Right ventricle myocardium inferior (tissue), 1 donor: ENCODE data around the gene KDM8. TPM values are rescaled to one million over a fixed set of nuclear protein-coding genes. Genes with fewer than 3 reads are reported as not detected.
"Not testable (repeated sequence)": the region's sequence is repeated elsewhere in the genome, so short reads cannot be mapped to it uniquely, and the experiment has no call there.

Source experiments
- ATAC-seq: fragments of 200-7000 bp; cut with Tn5 transposase; one replicate; pipeline ENCODE4 v1.9.1; 2020; ENCODE audit warnings: mild to moderate bottlenecking, moderate library complexity
- DNase-seq: peaks from one replicate; pipeline ENCODE4 v3.0.0; 2021; ENCODE audit errors: missing footprints
- intact Hi-C: fragments of 100-400 bp; cut with DNase I; formaldehyde crosslinking; loops from one replicate; pipeline ENCODE4 v1.11.0; 2022
- total RNA-seq: library from RNA; stranded (reverse); fragmentation: NEBNext Ultra II Directional; extraction: Animal tissue kit (Norgen Biotek cat#: 25700); gene quantifications from one replicate; pipeline ENCODE4 v1.2.1, GENCODE V29; 2021
- donor health status: DM: no; HTN: yes; CAD: no; lungs with severe emphysema.

KDM8 gene
- total RNA-seq, 1 donor from 2014 or later: 3.5 TPM

GRCh38 chr16:27247076-27247475, 43.8 kb downstream of the KDM8 start:
- intact Hi-C loops, ATAC-seq, DNase-seq: not testable (repeated sequence)

- no peak for DNase-seq
- ATAC-seq: no peak
- intact Hi-C loops: no loop called here
These were observed 44.7 kb downstream of the KDM8 start for GRCh38 chr16:27248036-27248435.

DNA sequence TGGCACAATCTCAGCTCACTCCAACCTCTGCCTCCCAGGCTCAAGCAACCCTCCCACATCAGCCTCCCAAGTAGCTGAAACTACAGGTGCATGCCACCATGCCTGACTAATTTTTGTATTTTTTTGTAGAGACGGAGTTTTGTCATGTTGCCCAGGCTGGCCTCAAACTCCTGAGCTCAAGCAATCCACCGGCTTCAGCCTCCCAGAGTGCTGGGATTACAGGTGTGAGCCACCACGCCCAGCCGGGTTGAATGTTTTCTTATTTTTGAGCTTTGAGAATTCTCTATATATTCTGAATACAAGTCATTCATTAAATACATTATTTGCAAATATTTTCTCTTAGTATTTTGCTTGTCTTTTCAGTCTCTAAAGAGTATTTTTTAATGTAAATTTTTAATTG, 45.6 kb downstream of the KDM8 start:
- DNase-seq, ATAC-seq, intact Hi-C loops: not testable (repeated sequence)

GRCh38 chr16:27251541-27252205, 48.3 kb downstream of the KDM8 start:
- no peak for DNase-seq
- intact Hi-C loops: no loop called here
- ATAC-seq: no peak

DNA sequence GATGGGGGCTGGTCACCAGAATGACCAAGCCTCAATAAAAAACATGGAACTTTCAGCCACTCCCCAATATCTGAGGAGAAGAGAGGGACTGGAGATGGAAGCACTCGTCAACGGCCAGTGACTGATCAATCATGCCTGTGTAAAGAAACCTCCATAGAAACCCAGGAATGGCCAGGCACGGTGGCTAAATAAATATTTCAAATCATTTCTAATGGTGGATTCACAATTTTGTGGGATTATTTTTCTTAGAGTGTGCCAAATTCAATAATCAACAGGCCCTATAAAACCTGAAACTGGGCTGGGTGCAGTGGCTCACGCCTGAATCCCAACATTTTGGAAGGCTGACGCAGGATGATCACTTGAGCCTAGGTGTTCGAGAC, 48.9 kb downstream of the KDM8 start:
- ATAC-seq (no peak), DNase-seq (no peak)
- intact Hi-C loops: no loop called here

- intact Hi-C loops: no loop called here
- DNase-seq (no peak), ATAC-seq (peak; percentile 23)
These were observed 50.2 kb downstream of the KDM8 start for GRCh38 chr16:27253526-27253930.

DNA sequence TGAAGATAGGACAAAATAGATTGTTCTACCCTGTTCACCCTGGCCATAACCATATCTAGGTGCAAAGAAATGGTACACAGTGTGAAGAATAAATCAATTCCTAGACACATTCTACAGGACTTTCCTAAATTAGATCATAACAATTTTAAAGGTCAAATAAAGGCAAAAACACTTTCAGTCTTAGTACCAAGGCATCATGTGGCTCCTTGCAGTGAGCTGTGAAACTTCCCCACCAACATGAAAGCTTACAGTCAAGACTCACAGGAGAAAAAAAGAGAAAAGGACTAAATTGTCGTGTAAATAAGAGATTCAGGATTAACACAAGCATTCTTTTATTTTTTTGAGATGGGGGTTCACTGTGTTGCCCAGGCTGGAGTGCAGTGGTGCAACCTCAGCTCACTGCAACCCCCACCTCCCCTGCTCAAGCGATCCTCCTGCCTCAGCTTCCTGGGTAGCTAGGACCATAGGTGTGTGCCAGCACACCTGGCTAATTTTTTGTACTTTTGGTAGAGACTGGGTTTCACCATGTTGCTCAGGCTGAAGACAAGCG, 51.0 kb downstream of the KDM8 start:
- intact Hi-C loops: no loop called here
- DNase-seq: no peak
- no peak for ATAC-seq

DNA sequence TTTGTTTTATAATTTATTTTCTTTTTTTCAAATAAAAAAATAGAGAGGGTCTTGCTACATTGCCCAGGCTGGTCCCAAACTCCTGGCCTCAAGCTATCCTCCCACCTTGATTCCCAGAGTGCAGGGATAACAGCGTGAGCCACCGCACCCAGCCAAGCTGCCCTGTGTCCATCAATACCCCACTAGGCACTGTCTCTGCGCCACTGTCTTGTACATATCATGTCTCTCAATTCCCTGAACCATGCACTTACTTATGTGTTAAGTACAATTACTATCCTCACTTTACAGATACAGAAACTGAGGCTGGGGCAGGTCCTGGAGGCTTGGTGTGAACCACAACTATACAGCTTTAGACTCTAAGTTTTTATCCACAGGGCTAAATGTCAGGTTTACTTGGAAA, 53.5 kb downstream of the KDM8 start:
- intact Hi-C loops: no loop called here
- no peak for ATAC-seq
- no peak for DNase-seq

DNA sequence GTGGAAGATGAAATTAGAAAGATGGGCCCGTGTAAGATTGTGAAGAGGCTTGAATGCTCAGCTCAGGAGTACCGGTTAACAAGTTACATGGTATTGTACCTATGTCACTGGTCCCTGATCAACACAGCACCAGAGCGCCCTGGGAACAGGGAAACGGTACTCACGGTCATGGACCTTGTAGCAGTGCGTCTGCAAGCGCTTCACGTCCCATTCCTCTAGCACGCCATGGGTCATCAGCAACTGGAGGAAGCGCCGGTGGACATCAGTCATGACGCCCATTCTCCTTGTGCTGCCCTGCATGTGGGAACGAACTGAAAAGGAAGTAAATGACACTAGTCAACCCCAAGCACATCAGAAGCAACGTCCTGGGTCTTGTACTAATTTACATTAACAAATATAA, 53.9 kb downstream of the KDM8 start:
- intact Hi-C loops: no loop called here
- DNase-seq (no peak), ATAC-seq (no peak)

DNA sequence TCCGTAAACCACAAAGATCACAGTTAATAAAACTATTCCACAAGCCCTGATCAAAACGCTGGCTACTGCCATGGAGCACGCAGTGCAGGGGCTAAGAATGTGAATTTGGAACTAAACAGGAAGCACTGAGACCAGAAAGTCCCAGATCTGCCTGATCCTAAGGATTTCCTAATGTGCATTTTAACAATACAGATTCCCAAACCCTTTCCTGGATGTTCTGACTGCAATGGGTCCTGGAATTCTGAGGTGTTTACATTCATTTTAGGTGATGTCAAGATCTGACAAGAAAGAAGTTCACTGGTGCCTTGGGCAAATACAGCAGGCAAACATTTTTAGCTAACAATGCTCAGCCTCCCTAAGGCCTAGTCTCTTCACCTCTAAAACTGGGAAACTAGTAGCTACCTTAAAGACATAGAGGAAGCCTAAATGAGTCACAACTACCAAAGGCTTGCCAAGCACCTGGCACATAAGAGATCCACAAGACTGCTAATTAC, 55.0 kb downstream of the KDM8 start:
- no peak for DNase-seq
- intact Hi-C loops: no loop called here
- ATAC-seq: no peak

DNA sequence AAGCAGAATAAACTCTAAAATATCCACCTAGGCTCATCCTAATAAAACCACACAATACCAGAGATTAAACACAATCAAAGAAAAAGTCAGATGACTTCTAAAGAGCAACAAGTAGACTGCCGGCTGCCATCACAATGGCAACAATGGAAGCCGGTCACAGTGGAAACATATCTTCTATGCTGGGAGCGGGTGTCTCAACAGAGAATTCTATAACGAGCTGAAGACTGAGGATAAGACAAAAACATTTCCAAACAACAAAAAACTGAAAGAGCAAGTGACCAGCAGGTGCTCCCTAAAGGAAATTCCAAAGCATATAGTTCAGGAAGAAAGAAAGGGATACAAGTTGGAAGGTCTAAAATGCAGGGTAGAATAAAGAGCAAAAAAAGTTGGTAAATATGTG, 56.4 kb downstream of the KDM8 start:
- no peak for DNase-seq
- no peak for ATAC-seq
- intact Hi-C loops: no loop called here

DNA sequence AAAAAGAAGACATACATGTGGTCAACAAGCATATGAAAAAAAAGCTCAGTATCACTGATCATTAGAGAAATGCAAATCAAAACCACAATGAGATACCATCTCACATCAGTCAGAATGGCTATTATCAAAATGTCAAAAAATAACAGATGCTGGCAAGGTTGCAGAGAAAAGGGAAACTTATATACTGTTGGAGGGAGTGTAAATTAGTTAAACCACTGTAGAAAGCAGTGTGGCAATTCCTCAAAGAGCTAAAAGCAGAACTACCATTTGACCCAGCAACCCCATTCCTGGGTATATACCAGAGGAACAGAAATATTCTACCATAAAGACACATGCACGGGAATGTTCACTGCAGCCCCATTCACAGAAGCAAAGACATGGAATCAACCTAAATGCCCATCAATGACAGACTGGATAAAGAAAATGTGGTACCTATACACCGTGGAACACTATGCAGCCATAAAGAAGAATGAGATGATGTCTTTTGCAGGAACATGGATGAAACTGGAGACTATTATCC, 59.6 kb downstream of the KDM8 start:
- ATAC-seq, intact Hi-C loops, DNase-seq: not testable (repeated sequence)

DNA sequence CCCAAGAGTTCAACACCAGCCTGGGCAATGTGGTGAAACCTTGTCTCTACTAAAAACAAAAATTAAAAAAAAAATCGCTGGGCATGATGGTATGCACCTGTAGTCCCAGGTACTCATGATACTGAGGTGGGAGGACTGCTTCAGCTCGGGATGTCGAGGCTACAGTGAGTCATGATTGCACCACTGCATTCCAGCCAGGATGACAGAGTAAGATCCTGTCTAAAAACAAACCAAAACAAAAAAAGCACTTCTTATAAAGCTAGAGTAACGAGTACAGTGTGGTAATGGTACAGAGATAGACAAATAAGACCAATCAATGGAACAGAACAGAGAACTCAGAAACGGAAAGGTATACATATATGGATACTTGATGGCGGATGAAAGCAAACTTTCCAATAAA, 60.8 kb downstream of the KDM8 start:
- ATAC-seq (no peak), DNase-seq (no peak)
- intact Hi-C loops: no loop called here

GRCh38 chr16:27265982-27266381, 62.7 kb downstream of the KDM8 start:
- intact Hi-C loops: loop anchor here (5.0 kb wide), 2 partner anchors 51 to 64 kb away; partner anchors contain the start of gene KDM8
- DNase-seq: no peak
- ATAC-seq: no peak

DNA sequence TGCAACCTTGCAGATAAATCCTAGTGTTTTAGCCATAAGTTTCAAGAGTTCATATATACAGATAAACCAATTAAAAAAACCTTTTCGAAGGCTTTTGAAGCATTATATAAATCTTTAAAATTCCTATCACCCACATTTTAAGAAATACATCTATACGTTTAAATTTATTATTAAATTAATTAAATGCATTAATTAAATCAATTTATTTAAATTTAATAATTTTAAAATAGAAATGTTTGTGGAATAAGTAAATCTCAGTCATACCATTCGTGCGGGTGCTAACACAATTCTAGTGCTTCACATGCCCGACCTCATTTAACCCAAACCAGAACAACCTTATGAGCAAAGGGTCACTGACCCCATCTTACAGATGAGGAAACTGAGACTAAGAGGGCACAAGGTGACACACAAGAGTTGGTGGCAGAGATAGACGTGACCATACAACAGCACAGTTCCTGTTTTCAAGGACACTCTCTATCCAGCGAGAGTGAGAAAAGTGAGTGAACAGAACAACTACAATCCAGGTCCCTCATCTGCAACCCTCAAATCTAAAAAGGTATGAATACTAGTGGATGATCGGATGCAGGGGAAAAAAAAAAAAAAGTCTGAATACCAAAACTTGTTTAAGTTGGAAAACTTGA, 63.8 kb downstream of the KDM8 start:
- ATAC-seq: no peak
- intact Hi-C loops: loop anchor here (5.0 kb wide), 2 partner anchors 50 to 65 kb away; partner anchors contain the start of gene KDM8
- DNase-seq: no peak

DNA sequence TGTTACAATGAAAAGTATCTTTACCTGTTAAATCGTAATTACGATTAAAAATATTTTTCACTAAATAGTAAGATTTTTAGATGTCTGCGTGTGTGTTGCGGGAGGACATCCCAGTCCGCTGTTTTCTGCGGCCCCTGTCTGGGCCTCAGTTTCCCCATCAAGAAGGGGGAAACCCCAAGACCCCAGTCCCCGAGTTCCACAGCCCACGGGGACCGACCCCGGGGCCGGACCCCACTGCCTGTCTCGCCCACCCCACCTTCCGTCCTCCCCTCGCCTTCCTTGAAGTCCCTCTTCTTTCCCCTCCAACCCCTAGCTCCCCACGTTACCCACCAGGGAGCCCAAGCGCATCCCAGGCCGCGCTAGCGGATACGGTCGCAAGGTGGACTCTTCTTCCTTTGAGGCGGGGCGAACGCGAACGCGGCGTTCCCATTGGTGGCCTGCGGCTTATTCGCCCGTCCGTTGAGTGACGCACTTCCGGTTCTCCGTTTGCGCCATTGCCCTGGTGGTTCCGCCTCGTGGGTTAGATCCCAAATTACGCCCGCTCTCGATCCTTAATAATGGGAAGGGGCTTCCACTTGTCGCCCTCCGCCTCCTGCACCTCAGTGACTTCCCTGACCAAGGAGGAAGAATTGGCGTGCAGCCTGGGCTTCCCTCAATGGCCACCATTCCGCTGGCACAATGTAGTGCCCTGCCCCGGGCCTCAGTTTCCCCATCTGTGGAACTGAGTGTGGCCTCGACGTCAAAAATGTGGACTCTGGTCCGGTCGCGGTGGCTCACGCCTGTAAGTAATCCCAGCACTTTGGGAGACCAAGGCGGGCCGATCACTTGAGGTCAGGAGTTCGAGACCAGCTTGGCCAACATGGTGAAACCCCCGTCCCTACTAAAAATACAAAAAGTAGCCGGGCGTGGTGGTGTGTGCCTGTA, 65.3 kb downstream of the KDM8 start, which contains the start of gene NSMCE1:
Gene NSMCE1, minus strand, starts transcription at position 397 of the 924 bp plus-strand sequence. CDS start 11,202 bp downstream, outside the sequence.
- ATAC-seq (peak; percentile 99), DNase-seq (peak; percentile 99)
- intact Hi-C loops: loop anchor here (5.0 kb wide), 2 partner anchors 49 to 66 kb away; partner anchors contain the start of gene KDM8

GRCh38 chr16:27269300-27270150, 66.2 kb downstream of the KDM8 start:
- DNase-seq: no peak
- intact Hi-C loops: loop anchor here (5.0 kb wide), 2 partner anchors 48 to 67 kb away; partner anchors contain the start of gene KDM8
- ATAC-seq: no peak

- DNase-seq (no peak), ATAC-seq (no peak)
- intact Hi-C loops: no loop called here
These were observed 67.0 kb downstream of the KDM8 start for GRCh38 chr16:27270349-27270748.
